Keratinocyte (primary cell): Measurements from ENCODE around the gene EML5.

Source experiments
- CTCF ChIP-seq, 3 experiments: IDR thresholded peaks in 1 of 3; conservative IDR thresholded peaks in 1 of 3; optimal IDR thresholded peaks in 1 of 3; 2 replicates in 2 of 3; 3 replicates in 1 of 3; pipeline versions ENCODE3 to v1.5.1; 2011; ENCODE audit warnings: low read length in 3 of 3, mild to moderate bottlenecking in 3 of 3, moderate library complexity in 2 of 3, control low read depth in 1 of 3, inconsistent platforms in 1 of 3; ENCODE audit not compliant: insufficient read depth in 2 of 3; ENCODE audit errors: extremely low read depth in 1 of 3
- EZH2 ChIP-seq: IDR thresholded peaks from one replicate; pipeline ENCODE4 v1.6.1; 2012; ENCODE audit warnings: inconsistent platforms, mild to moderate bottlenecking, low read length, moderate library complexity

- TF ChIP-seq EZH2 (no peak), CTCF (optimal IDR thresholded peaks at IDR 0.05 in 1 of 3, IDR thresholded peaks at IDR 0.05 in 1 of 3, conservative IDR thresholded peaks at IDR 0.05 in 1 of 3; ENCODE audit: extremely low read depth in 1 of 3, insufficient read depth in 2 of 3, low read length in 3 of 3) (no peak)
These were observed 178.4 kb downstream of the EML5 start for GRCh38 chr14:88614218-88614907.
